OCI-LY3 (cell line): Measurements from ENCODE around the gene LDB2.

Experiments used
- CTCF ChIP-seq: fragments of 200-600, 300-600 bp; sonication (generic); IDR thresholded peaks from 2 replicates; pipeline ENCODE4 v1.5.1; 2014; ENCODE audit warnings: antibody characterized with exemption, low read length, low read depth
- EZH2phosphoT487 ChIP-seq: fragments of 200-600 bp; shearing (Covaris generic); IDR thresholded peaks from 2 replicates; pipeline ENCODE4 v1.6.1; 2018; ENCODE audit warnings: antibody characterized with exemption, mixed run types, low read depth

- no peak for TF ChIP-seq CTCF
- no peak for TF ChIP-seq EZH2phosphoT487
Measured at GRCh38 chr4:16574981-16575380, 323.5 kb downstream of the LDB2 start.
